ENCODE measurements around the gene CD74. TPM values are rescaled to one million over a fixed set of nuclear protein-coding genes. Genes with fewer than 3 reads are reported as not detected.
"Not testable (repeated sequence)": the region's sequence is repeated elsewhere in the genome, so short reads cannot be mapped to it uniquely, and the experiment has no call there.

CD74 gene
- total RNA-seq, 2 experiments from 2014 or later = 251 to 254 TPM

GRCh38 chr5:150422075-150422474 is 9.4 kb upstream of the CD74 start:
- POLR2A ChIA-PET = no interaction called here

DNA sequence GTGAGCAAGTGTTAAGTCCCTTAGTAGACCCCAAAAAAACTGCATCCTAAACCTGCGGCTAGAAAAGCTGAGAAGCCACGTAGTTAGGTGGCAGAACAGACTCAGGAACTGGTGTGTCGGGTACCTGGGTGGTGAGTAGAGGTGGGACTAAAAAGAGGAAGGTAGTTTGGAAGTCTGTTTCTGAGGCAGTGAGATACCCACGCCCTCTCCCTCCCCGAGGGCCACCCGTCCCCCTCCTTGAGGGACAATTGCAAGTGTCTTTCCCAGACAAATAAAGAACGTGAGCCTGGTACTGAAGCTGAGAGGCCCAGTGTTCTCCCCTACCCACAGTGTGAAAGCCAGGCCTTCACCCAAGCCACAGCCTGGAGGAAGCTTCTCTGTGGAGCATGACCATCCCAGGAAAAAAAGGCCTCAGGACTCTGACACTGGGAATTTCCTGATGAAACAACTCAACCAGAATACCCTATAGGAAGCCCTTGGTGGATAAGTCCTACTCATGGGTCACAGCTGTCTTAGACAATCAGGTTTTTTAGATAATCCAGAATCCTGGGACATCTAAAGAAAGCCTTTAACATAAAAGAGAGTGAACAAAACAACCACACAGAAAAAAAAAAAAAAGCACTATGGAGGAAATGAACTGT is 7.0 kb upstream of the CD74 start:
- ChIA-PET CTCF (interaction anchor here (1.4 kb wide), 1 partner anchor 16 kb away, joined by 5 read pairs; no protein-coding TSS in a partner anchor), POLR2A (no interaction called here)
- Mint-ChIP-seq H3K9me3 (peaks cover 2% of the 10 kb centered on the region), H3K27me3 (no peaks in the 10 kb centered on the region), H3K4me1 (ENCODE audit: low read depth) (no peaks in the 10 kb centered on the region), H3K27ac (no peak overlapping the region), H3K4me3 (no peak overlapping the region), H3K36me3 (no peaks in the 10 kb centered on the region)
- intact Hi-C loops (cut with micrococcal nuclease) = no loop called here
- no peak for DNase-seq

More at GRCh38 chr5:150422075-150422474, 9.4 kb upstream of the CD74 start:
- Mint-ChIP-seq H3K27me3 (no peaks in the 10 kb centered on the region), H3K36me3 (no peaks in the 10 kb centered on the region), H3K4me3 (no peak overlapping the region), H3K4me1 (ENCODE audit: low read depth) (no peaks in the 10 kb centered on the region), H3K27ac (no peak overlapping the region), H3K9me3 (peaks cover 2% of the 10 kb centered on the region)
- CTCF ChIA-PET = interaction anchor here (1.6 kb wide), 1 partner anchor 14 kb away, joined by 3 read pairs; no protein-coding TSS in a partner anchor
- intact Hi-C loops (cut with micrococcal nuclease) = no loop called here
- no peak for DNase-seq

DNA sequence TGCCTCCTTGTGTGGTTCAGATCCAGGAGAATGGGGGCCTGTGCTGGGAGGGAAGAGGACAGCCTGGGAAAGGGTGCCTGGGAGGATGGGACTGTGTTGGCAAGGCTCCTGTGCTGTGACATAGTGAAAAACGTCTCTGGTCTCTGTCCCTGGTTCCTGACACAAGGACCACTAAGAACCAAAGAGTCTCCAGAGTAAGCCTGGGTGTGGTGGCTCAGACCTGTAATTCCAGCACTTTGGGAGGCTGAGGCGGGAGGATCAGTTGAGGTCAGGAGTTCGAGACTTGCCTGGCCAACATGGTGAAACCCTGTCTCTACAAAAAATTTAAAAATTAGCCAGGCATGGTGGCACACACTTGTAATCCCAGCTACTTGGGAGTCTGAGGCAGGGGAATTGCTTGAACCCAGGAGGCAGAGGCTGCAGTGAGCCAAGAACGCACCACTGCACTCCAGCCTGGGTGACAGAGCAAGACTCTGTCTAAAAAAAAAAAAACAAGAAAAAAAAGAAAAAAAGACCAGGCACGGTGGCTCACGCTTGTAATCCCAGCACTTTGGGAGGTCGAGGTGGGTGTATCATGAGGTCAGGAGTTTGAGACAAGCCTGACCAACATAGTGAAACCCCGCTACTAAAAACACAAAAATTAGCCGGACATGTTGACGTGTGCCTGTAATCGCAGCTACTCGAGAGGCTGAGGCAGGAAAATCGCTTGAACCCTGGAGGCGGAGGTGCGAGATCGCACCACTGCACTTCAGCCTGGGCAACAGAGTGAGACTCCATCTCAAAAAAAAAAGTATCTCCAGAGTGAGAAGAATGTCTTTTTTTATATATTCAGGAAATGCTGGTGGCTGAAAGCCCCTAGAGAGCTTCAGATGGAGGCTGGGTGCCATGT is 1.4 kb upstream of the CD74 start:
- intact Hi-C loops (cut with micrococcal nuclease) = loop anchor here (2.0 to 5.0 kb wide), 3 partner anchors 412 to 863 kb away; partner anchors contain the start of genes CSNK1A1, HMGXB3 and TIGD6
- peak overlapping the region; percentile 99 for H3K27ac Mint-ChIP-seq
- peaks cover 36% of the 10 kb centered on the region for H3K4me1 Mint-ChIP-seq (ENCODE audit: low read depth)
- H3K4me3 Mint-ChIP-seq, H3K9me3 Mint-ChIP-seq, DNase-seq, H3K27me3 Mint-ChIP-seq: not testable (repeated sequence)
- POLR2A ChIA-PET = interaction anchor here (1.6 to 2.0 kb wide), 3 partner anchors 14 to 56 kb away, joined by 3 to 10 read pairs (median 6); partner anchors contain the start of gene TCOF1
- CTCF ChIA-PET = interaction anchor here (1.5 to 3.7 kb wide), 3 partner anchors 15 to 62 kb away, joined by 4 to 25 read pairs (median 13); partner anchors contain the start of gene RPS14
- peaks cover 13% of the 10 kb centered on the region for H3K36me3 Mint-ChIP-seq

- H3K27me3 Mint-ChIP-seq = no peaks in the 10 kb centered on the region
- H3K4me3 Mint-ChIP-seq = peak overlapping the region; percentile 97
- no peak for DNase-seq
- peaks cover 18% of the 10 kb centered on the region for H3K36me3 Mint-ChIP-seq
- ChIA-PET CTCF (interaction anchor here (0.6 to 3.7 kb wide), 8 partner anchors 14 to 839 kb away, joined by 3 to 25 read pairs (median 4); partner anchors contain the start of gene RPS14), POLR2A (interaction anchor here (0.6 to 2.0 kb wide), 11 partner anchors 12 to 291 kb away, joined by 3 to 10 read pairs (median 5); partner anchors contain the start of gene TCOF1)
- intact Hi-C loops (cut with micrococcal nuclease) = loop anchor here (2.0 to 5.0 kb wide), 3 partner anchors 411 to 863 kb away; partner anchors contain the start of genes CSNK1A1, HMGXB3 and TIGD6
- peak overlapping the region; percentile 99 for H3K27ac Mint-ChIP-seq
- H3K4me1 Mint-ChIP-seq (ENCODE audit: low read depth) = peaks cover 39% of the 10 kb centered on the region
- no peaks in the 10 kb centered on the region for H3K9me3 Mint-ChIP-seq
Measured at GRCh38 chr5:150413176-150413901, 629 bp upstream of the CD74 start.

GRCh38 chr5:150411245-150411979 is 1.3 kb downstream of the CD74 start:
- H3K4me3 Mint-ChIP-seq = peak overlapping the region; percentile 97
- H3K27ac Mint-ChIP-seq = peak overlapping the region; percentile 99
- peaks cover 39% of the 10 kb centered on the region for H3K4me1 Mint-ChIP-seq (ENCODE audit: low read depth)
- peaks cover 22% of the 10 kb centered on the region for H3K36me3 Mint-ChIP-seq
- ChIA-PET POLR2A (interaction anchor here (0.8 to 1.9 kb wide), 6 partner anchors 9 to 31 kb away, joined by 3 to 6 read pairs (median 4); no protein-coding TSS in a partner anchor), CTCF (interaction anchor here (0.6 to 3.7 kb wide), 5 partner anchors 13 to 1055 kb away, joined by 3 to 25 read pairs (median 10); partner anchors contain the start of gene RPS14)
- intact Hi-C loops (cut with micrococcal nuclease) = loop anchor here (5.0 kb wide), 2 partner anchors 409 to 666 kb away; partner anchors contain the start of genes HMGXB3 and TIGD6
- peak; percentile 80 for DNase-seq
- no peaks in the 10 kb centered on the region for H3K27me3 Mint-ChIP-seq
- H3K9me3 Mint-ChIP-seq = no peaks in the 10 kb centered on the region

GRCh38 chr5:150410524-150411244 is 2.0 kb downstream of the CD74 start:
- intact Hi-C loops (cut with micrococcal nuclease) = loop anchor here (5.0 kb wide), 2 partner anchors 408 to 667 kb away; partner anchors contain the start of genes HMGXB3 and TIGD6
- peak; percentile 60 for DNase-seq
- Mint-ChIP-seq H3K9me3 (no peaks in the 10 kb centered on the region), H3K27ac (peak overlapping the region; percentile 99), H3K27me3 (no peaks in the 10 kb centered on the region), H3K36me3 (peaks cover 26% of the 10 kb centered on the region), H3K4me1 (ENCODE audit: low read depth) (peaks cover 39% of the 10 kb centered on the region), H3K4me3 (peak overlapping the region; percentile 97)
- CTCF ChIA-PET = interaction anchor here (0.6 to 3.7 kb wide), 5 partner anchors 12 to 1054 kb away, joined by 3 to 25 read pairs (median 10); partner anchors contain the start of gene RPS14
- POLR2A ChIA-PET = interaction anchor here (0.6 to 1.7 kb wide), 8 partner anchors 9 to 1341 kb away, joined by 3 to 6 read pairs (median 4); no protein-coding TSS in a partner anchor

DNA sequence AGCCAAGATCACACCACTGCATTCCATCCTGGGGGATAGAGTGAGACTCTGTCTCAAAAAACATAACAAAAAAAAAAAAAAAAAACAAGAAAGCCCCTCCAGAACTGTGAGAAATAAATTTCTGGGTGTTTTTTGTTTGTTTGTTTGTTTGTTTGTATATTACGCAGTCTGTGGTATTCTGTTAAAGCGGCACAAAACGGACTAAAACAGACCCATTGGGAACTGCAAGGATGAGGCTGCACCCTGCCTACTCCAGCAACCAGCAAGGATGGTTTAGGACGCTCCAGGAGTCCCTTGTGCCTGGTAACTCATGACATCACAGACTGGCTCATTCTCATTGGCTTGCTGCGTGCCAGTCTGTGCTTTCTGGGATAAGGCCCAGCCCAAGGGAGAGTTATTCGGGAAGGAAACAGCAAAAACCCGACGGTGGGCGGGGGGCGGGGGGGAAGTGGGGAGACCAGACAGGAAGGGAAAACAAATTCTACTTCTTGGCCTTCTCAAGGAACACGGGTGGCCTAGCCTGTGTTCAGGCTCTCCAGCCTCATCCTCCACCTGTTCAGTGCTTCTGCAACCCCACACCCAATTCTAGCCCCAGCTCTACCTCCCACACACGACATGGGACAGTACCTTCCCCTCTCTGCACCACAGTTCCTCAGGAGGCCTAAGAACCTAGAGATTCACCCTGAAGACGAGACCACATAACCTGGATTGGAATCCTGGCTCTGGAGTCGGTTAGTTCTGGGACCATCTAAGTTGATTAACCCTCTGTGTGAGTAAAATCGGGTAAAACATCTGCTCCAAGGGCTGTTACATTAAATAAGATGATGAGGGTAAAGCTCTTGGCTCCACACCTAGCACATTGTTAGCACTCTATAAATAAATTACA is 2.8 kb downstream of the CD74 start:
- POLR2A ChIA-PET = interaction anchor here (0.6 to 1.7 kb wide), 6 partner anchors 8 to 1341 kb away, joined by 3 to 6 read pairs (median 4); no protein-coding TSS in a partner anchor
- H3K27ac Mint-ChIP-seq = peak overlapping the region; percentile 99
- no peaks in the 10 kb centered on the region for H3K9me3 Mint-ChIP-seq

GRCh38 chr5:150408231-150408943 is 4.3 kb downstream of the CD74 start:
- Mint-ChIP-seq H3K4me1 (ENCODE audit: low read depth) (peaks cover 34% of the 10 kb centered on the region), H3K36me3 (peaks cover 36% of the 10 kb centered on the region), H3K27ac (no peak overlapping the region), H3K27me3 (no peaks in the 10 kb centered on the region), H3K4me3 (no peak overlapping the region), H3K9me3 (no peaks in the 10 kb centered on the region)
- DNase-seq = no peak
- POLR2A ChIA-PET = no interaction called here
- intact Hi-C loops (cut with micrococcal nuclease) = no loop called here
- CTCF ChIA-PET = no interaction called here

More for the DNA sequence above, 2.8 kb downstream of the CD74 start:
- peak; percentile 70 for DNase-seq
- intact Hi-C loops (cut with micrococcal nuclease) = loop anchor here (5.0 kb wide), 2 partner anchors 408 to 667 kb away; partner anchors contain the start of genes HMGXB3 and TIGD6
- H3K4me3 Mint-ChIP-seq = peak overlapping the region; percentile 97
- H3K4me1 Mint-ChIP-seq (ENCODE audit: low read depth) = peaks cover 39% of the 10 kb centered on the region
- CTCF ChIA-PET = interaction anchor here (1.6 to 3.7 kb wide), 3 partner anchors 11 to 40 kb away, joined by 10 to 25 read pairs (median 21); partner anchors contain the start of gene RPS14
- H3K27me3 Mint-ChIP-seq = no peaks in the 10 kb centered on the region
- peaks cover 30% of the 10 kb centered on the region for H3K36me3 Mint-ChIP-seq

DNA sequence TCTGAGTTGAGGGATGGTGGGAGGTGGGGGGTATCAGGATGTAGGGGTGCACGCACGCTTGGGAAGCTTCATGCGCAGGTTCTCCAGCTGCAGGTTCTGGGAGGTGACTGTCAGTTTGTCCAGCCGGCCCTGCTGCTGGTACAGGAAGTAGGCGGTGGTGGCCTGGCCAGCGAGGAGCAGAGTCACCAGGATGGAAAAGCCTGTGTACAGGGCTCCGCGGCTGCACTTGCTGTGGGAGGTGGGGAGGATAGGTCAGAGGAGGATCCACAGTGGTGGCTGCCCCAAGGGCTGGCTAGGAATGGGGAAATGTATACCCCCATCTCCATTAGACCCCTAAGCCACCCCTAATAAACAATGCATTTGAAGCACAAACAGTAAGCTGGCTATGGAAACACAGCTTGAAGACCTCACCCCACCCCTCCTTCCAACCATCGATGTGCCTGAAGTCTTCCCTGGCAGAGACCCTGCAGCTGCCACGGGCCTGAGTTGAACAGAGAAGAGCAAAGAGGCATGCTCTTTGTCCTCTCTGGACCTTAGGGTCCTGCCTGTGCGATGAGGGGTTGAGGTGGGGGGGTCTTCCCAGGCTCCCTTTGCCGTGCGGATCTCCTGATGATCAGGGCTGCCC is 5.5 kb downstream of the CD74 start:
- H3K9me3 Mint-ChIP-seq = no peaks in the 10 kb centered on the region
- intact Hi-C loops (cut with micrococcal nuclease) = no loop called here
- no peak overlapping the region for H3K4me3 Mint-ChIP-seq
- H3K27ac Mint-ChIP-seq = no peak overlapping the region
- ChIA-PET CTCF (no interaction called here), POLR2A (no interaction called here)
- no peaks in the 10 kb centered on the region for H3K27me3 Mint-ChIP-seq
- peaks cover 35% of the 10 kb centered on the region for H3K36me3 Mint-ChIP-seq
- no peak for DNase-seq
- peaks cover 26% of the 10 kb centered on the region for H3K4me1 Mint-ChIP-seq (ENCODE audit: low read depth)

Measured in activated CD4-positive, alpha-beta memory T cell treated with anti-CD3 and anti-CD28 coated beads for 36 hours (primary cell).